Mucosa of descending colon (tissue), 3 donors: ENCODE measurements around the gene THAP9. TPM values are rescaled to one million over a fixed set of nuclear protein-coding genes. Genes with fewer than 3 reads are reported as not detected.
"Not testable (repeated sequence)": the region's sequence is repeated elsewhere in the genome, so short reads cannot be mapped to it uniquely, and the experiment has no call there.

Source experiments
- ATAC-seq: fragments of 200-7000 bp; cut with Tn5 transposase; one replicate; pipeline ENCODE4 v1.9.1; 2020; ENCODE audit warnings: mild to moderate bottlenecking, moderate library complexity
- DNase-seq, 3 donors: peaks; one replicate each; pipeline ENCODE4 v3.0.0-alpha.2; 2020
- H3K36me3 ChIP-seq: fragments of 200-600 bp; one replicate; pipeline ENCODE4 v1.8.0; 2021; ENCODE audit warnings: low read depth, mild to moderate bottlenecking
- H3K4me1 ChIP-seq: fragments of 200-600 bp; one replicate; pipeline ENCODE4 v1.8.0; 2021; ENCODE audit warnings: low read depth, mild to moderate bottlenecking
- H3K4me3 ChIP-seq: fragments of 200-600 bp; one replicate; pipeline ENCODE4 v1.8.0; 2021; ENCODE audit warnings: mild to moderate bottlenecking
- H3K9me3 ChIP-seq: fragments of 200-600 bp; one replicate; pipeline ENCODE4 v1.8.0; 2021; ENCODE audit warnings: mild to moderate bottlenecking
- intact Hi-C, 2 donors: fragments of 100-400 bp; cut with DNase I in 1 of 2; cut with micrococcal nuclease in 1 of 2; formaldehyde crosslinking; loops; one replicate each; pipeline versions ENCODE4 v1.11.0 to v1.11.1; 2022; cut with DNase I, micrococcal nuclease
- total RNA-seq, 3 donors: library from RNA; stranded (reverse); fragmentation: NEBNext Ultra II Directional in 2 of 3; extraction: Animal tissue kit (Norgen Biotek cat#: 25700) in 2 of 3; gene quantifications; one replicate each; pipeline versions ENCODE4 v1.2.1 to v1.2.4, GENCODE V29; 2021 to 2023
- TF ChIP-seq, protein P1 (sequence below): fragments of 200-600 bp; IDR thresholded peaks from one replicate; pipeline ENCODE4 v1.8.0; 2022; ENCODE audit warnings: antibody characterized with exemption, mild to moderate bottlenecking
- donor health status: DM: no; HTN: no; CAD: no; lungs with moderate emphysema.
- donor health status: DM: no; HTN: no; CAD: no.
- donor health status: DM: no; HTN: yes; CAD: no.

The THAP9 gene
- total RNA-seq, 3 donors from 2014 or later, result 2.9 to 5.1 (median 5.0) TPM

- H3K9me3 ChIP-seq, result no peaks in the 10 kb centered on the region
- no peak for DNase-seq
- peaks cover 10% of the 10 kb centered on the region for H3K36me3 ChIP-seq
- ATAC-seq, result no peak
- TF ChIP-seq, protein P1, sequence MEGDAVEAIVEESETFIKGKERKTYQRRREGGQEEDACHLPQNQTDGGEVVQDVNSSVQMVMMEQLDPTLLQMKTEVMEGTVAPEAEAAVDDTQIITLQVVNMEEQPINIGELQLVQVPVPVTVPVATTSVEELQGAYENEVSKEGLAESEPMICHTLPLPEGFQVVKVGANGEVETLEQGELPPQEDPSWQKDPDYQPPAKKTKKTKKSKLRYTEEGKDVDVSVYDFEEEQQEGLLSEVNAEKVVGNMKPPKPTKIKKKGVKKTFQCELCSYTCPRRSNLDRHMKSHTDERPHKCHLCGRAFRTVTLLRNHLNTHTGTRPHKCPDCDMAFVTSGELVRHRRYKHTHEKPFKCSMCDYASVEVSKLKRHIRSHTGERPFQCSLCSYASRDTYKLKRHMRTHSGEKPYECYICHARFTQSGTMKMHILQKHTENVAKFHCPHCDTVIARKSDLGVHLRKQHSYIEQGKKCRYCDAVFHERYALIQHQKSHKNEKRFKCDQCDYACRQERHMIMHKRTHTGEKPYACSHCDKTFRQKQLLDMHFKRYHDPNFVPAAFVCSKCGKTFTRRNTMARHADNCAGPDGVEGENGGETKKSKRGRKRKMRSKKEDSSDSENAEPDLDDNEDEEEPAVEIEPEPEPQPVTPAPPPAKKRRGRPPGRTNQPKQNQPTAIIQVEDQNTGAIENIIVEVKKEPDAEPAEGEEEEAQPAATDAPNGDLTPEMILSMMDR, result no peak
- no peaks in the 10 kb centered on the region for H3K4me1 ChIP-seq
- intact Hi-C loops, result no loop called here
- no peak overlapping the region for H3K4me3 ChIP-seq
Measured at GRCh38 chr4:82861529-82861928, 39.0 kb upstream of the THAP9 start.

- no peaks in the 10 kb centered on the region for H3K9me3 ChIP-seq
- H3K4me1 ChIP-seq, result no peaks in the 10 kb centered on the region
- intact Hi-C loops, result no loop called here
- TF ChIP-seq, protein P1, result no peak
- DNase-seq (no peak), ATAC-seq (no peak)
- H3K36me3 ChIP-seq, result no peaks in the 10 kb centered on the region
- H3K4me3 ChIP-seq, result no peak overlapping the region
Measured at GRCh38 chr4:82864336-82864979, 36.1 kb upstream of the THAP9 start.

- H3K36me3 ChIP-seq, result no peaks in the 10 kb centered on the region
- no peak overlapping the region for H3K4me3 ChIP-seq
- intact Hi-C loops, result no loop called here
- peak; percentile 62 for ATAC-seq
- peak in 1 of 3 donors; percentile 17 for DNase-seq
- TF ChIP-seq, protein P1, result no peak
- no peaks in the 10 kb centered on the region for H3K4me1 ChIP-seq
- no peaks in the 10 kb centered on the region for H3K9me3 ChIP-seq
Measured at GRCh38 chr4:82865592-82865991, 34.9 kb upstream of the THAP9 start.

- not testable (repeated sequence) for H3K9me3 ChIP-seq
Measured at GRCh38 chr4:82866033-82866432, 34.5 kb upstream of the THAP9 start.

DNA sequence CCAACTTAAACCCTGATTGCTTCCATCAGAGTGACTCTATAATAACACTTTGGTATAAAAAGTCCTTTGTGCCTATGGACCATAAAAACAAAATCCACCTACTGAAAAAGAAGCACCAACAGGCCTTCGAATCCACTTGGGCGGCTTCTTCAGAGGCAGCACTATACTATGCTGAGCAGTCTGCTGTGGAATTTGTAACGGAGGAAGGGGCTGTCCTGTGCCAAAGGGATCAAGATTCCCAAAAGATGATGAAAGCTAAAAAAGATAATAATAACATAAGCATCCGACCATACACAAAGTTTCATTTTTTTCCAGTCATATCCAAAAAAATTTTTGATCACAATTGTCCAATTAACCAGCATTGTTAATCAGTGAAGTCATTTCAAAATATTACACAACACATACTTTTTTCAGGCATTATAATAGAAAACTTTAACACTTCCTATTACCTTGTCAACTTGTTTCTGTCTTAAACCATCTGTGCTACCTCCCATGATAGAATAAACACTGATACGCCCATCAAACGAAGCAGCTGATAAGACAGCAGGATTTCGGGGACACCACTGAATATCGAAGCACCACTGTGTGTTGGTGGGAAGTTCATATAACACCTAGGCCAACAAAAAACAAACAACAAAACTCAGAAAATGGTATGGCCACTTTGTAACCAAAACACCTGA is 33.7 kb upstream of the THAP9 start:
- no peak for DNase-seq
- H3K4me3 ChIP-seq, result no peak overlapping the region
- no peaks in the 10 kb centered on the region for H3K36me3 ChIP-seq
- TF ChIP-seq, protein P1, result no peak
- H3K9me3 ChIP-seq, result no peaks in the 10 kb centered on the region
- ATAC-seq, result no peak
- intact Hi-C loops, result no loop called here
- no peaks in the 10 kb centered on the region for H3K4me1 ChIP-seq

More at GRCh38 chr4:82866033-82866432, 34.5 kb upstream of the THAP9 start:
- DNase-seq, intact Hi-C loops, H3K4me1 ChIP-seq, H3K36me3 ChIP-seq, H3K4me3 ChIP-seq: not testable (repeated sequence)
- peak; percentile 33 for ATAC-seq

DNA sequence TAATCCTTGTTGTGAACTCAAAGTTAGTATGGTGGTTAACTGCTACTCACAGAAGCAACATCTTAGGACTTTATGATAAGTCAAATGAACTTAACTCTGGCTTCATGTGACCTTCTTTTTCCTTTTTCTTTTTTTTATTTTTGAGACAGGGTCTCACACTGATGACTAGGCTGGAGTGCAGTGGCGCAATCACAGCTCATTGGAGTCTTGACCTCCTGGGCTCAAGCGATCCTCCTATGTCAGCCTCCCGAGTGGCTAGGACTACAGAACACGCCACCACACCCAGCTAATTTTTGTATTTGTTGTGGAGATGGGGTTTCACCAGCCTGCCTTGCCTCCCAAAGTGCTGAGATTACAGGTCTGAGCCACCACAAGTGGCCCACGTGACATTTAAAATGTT is 32.0 kb upstream of the THAP9 start:
- H3K4me3 ChIP-seq, result no peak overlapping the region
- no peaks in the 10 kb centered on the region for H3K4me1 ChIP-seq
- intact Hi-C loops, result no loop called here
- ATAC-seq (no peak), DNase-seq (no peak)
- H3K36me3 ChIP-seq, result no peaks in the 10 kb centered on the region
- TF ChIP-seq, protein P1, result no peak
- no peaks in the 10 kb centered on the region for H3K9me3 ChIP-seq
